Aortic smooth muscle cell (primary cell): Measurements from ENCODE around the gene CASP14. TPM values are rescaled to one million over a fixed set of nuclear protein-coding genes. Genes with fewer than 3 reads are reported as not detected.

Experiments
- total RNA-seq: library from RNA; depleted of rRNA; stranded (reverse); fragments of >200 nt; gene quantifications from 2 replicates; pipeline ENCODE4 v1.2.3, GENCODE V29; 2014

Gene CASP14
- not detected in 2 replicates for total RNA-seq

GRCh38 chr19:15048885-15049541, at the start of gene CASP14:
CASP14 (plus strand) TSS chr19:15049480; CDS start chr19:15052252, 2,772 bp downstream.

GRCh38 chr19:15081911-15082310, 32.6 kb downstream of the CASP14 start, which contains the start of gene OR1I1:
OR1I1 (plus strand) TSS chr19:15082211; CDS start chr19:15087066, 4,855 bp downstream.

DNA sequence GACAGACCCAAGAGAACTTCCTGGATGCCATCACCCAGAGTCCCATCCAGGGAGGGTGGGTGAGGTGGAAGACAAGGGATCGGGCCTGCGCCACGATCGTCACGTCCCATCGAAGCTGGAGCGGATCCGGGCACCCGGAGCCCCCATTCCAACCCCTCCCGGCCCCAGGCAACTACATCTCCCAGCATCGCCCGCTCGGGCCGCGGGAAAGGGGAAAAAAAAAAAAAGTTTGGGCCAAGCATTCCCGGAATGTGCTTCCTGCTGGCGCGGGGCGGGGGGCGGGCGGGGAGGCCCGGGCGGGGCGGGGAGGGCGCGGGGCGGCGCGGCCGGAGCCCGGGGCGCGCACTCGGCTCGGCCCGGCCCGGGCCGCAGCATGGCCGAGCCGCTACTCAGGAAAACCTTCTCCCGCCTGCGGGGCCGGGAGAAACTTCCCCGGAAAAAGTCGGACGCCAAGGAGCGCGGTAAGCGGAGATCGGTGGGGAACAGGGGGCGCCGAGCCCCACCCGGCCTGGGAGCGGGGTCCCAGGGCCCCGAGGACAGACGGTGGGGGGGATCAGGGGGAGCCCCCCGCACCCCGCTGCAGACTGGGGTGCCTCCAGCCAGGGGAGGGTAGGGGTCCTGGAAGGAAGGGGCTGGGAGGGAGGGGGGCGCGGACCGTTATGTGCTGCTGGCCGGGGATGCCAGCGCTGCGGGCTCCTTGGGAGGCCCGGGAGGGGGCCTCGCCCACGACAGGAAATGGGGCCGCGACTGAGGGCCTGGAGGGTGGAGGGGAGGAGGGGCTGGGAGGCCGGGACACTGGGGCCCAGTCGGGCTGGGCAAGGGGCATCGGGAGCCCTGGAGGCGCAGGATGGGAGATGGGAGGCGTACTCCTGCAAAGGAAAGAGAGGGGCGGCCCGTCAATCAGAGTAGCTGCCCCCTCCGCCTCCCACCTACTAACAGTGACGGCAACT, 58.1 kb downstream of the CASP14 start, which contains the start of gene SYDE1:
SYDE1 (plus strand) TSS at position 341 of the 950 bp plus-strand sequence; CDS start at position 374, 33 bp downstream.

Other genes starting within 250 kb of the CASP14 start
- not detected in 2 replicates for gene OR7A5, start 214.3 kb upstream of the CASP14 start, total RNA-seq
- gene OR7C1, start 214.3 kb upstream of the CASP14 start, total RNA-seq: not detected in 2 replicates
- gene OR7A10, start 200.6 kb upstream of the CASP14 start, total RNA-seq: not detected in 2 replicates
- not detected in 2 replicates for gene OR7A17, start 163.3 kb upstream of the CASP14 start, total RNA-seq
- gene OR7C2, start 108.0 kb upstream of the CASP14 start, total RNA-seq: not detected in 2 replicates
- not detected in 2 replicates for gene SLC1A6, start 69.6 kb upstream of the CASP14 start, total RNA-seq
- gene OR1I1, start 32.7 kb downstream of the CASP14 start, total RNA-seq: not detected in 2 replicates
- gene SYDE1, start 57.9 kb downstream of the CASP14 start, total RNA-seq: 19.3 and 19.8 TPM in 2 replicates
- gene NOTCH3, start 151.5 kb downstream of the CASP14 start, total RNA-seq: 184 and 225 TPM in 2 replicates
- gene EPHX3, start 183.0 kb downstream of the CASP14 start, total RNA-seq: 0.06 and 0.13 TPM in 2 replicates